ENCODE measurements around the gene CYFIP1.

CYFIP1 gene

GRCh38 chr15:22877607-22878006 lies 102.6 kb downstream of the CYFIP1 start:
- H4K20me1 ChIP-seq (ENCODE audit: insufficient read depth), result no peaks in the 10 kb centered on the region
- no peak overlapping the region for H3K4me3 ChIP-seq (IDR thresholded peaks at IDR 0.05; ENCODE audit: insufficient read depth, low read depth, low read length)
- no peak overlapping the region for H3K27ac ChIP-seq
- no peaks in the 10 kb centered on the region for H3K27me3 ChIP-seq (ENCODE audit: insufficient read depth, low read depth)
- H3K4me2 ChIP-seq, result no peak overlapping the region
- H3K36me3 ChIP-seq (ENCODE audit: insufficient read depth), result no peaks in the 10 kb centered on the region
- TF ChIP-seq CTCF (conservative IDR thresholded peaks at IDR 0.05; ENCODE audit: low read depth, low read length), result no peak
- no peak overlapping the region for H2AFZ ChIP-seq (ENCODE audit: low read depth)
- H3K9ac ChIP-seq, result no peak overlapping the region
- H3K4me1 ChIP-seq (ENCODE audit: low read depth, poor library complexity, severe bottlenecking), result no peaks in the 10 kb centered on the region
- H3K79me2 ChIP-seq (ENCODE audit: insufficient read depth, low read depth), result no peaks in the 10 kb centered on the region

- no peaks in the 10 kb centered on the region for H3K4me1 ChIP-seq (ENCODE audit: low read depth, poor library complexity, severe bottlenecking)
- H3K9ac ChIP-seq, result no peak overlapping the region
- H3K27ac ChIP-seq, result no peak overlapping the region
- H3K36me3 ChIP-seq (ENCODE audit: insufficient read depth), result no peaks in the 10 kb centered on the region
- no peaks in the 10 kb centered on the region for H4K20me1 ChIP-seq (ENCODE audit: insufficient read depth)
- TF ChIP-seq CTCF (conservative IDR thresholded peaks at IDR 0.05; ENCODE audit: low read depth, low read length), result no peak
- no peak overlapping the region for H2AFZ ChIP-seq (ENCODE audit: low read depth)
- H3K27me3 ChIP-seq (ENCODE audit: insufficient read depth, low read depth), result no peaks in the 10 kb centered on the region
- H3K4me3 ChIP-seq (IDR thresholded peaks at IDR 0.05; ENCODE audit: insufficient read depth, low read depth, low read length), result no peak overlapping the region
- no peaks in the 10 kb centered on the region for H3K79me2 ChIP-seq (ENCODE audit: insufficient read depth, low read depth)
- H3K4me2 ChIP-seq, result no peak overlapping the region
These were observed 103.1 kb downstream of the CYFIP1 start for GRCh38 chr15:22877117-22877516.

GRCh38 chr15:22874966-22875365 lies 105.2 kb downstream of the CYFIP1 start:
- H3K27me3 ChIP-seq (ENCODE audit: insufficient read depth, low read depth), result no peaks in the 10 kb centered on the region
- no peak overlapping the region for H3K4me2 ChIP-seq
- H3K9ac ChIP-seq, result no peak overlapping the region
- H3K4me1 ChIP-seq (ENCODE audit: low read depth, poor library complexity, severe bottlenecking), result no peaks in the 10 kb centered on the region
- H3K4me3 ChIP-seq (IDR thresholded peaks at IDR 0.05; ENCODE audit: insufficient read depth, low read depth, low read length), result no peak overlapping the region
- no peak for TF ChIP-seq CTCF (conservative IDR thresholded peaks at IDR 0.05; ENCODE audit: low read depth, low read length)
- no peak overlapping the region for H2AFZ ChIP-seq (ENCODE audit: low read depth)
- no peak overlapping the region for H3K27ac ChIP-seq
- H3K79me2 ChIP-seq (ENCODE audit: insufficient read depth, low read depth), result no peaks in the 10 kb centered on the region
- H4K20me1 ChIP-seq (ENCODE audit: insufficient read depth), result no peaks in the 10 kb centered on the region
- H3K36me3 ChIP-seq (ENCODE audit: insufficient read depth), result no peaks in the 10 kb centered on the region

GRCh38 chr15:22874256-22874655 lies 105.9 kb downstream of the CYFIP1 start:
- no peaks in the 10 kb centered on the region for H3K79me2 ChIP-seq (ENCODE audit: insufficient read depth, low read depth)
- no peaks in the 10 kb centered on the region for H4K20me1 ChIP-seq (ENCODE audit: insufficient read depth)
- no peak for TF ChIP-seq CTCF (conservative IDR thresholded peaks at IDR 0.05; ENCODE audit: low read depth, low read length)
- no peak overlapping the region for H3K4me3 ChIP-seq (IDR thresholded peaks at IDR 0.05; ENCODE audit: insufficient read depth, low read depth, low read length)
- H2AFZ ChIP-seq (ENCODE audit: low read depth), result no peak overlapping the region
- H3K27me3 ChIP-seq (ENCODE audit: insufficient read depth, low read depth), result no peaks in the 10 kb centered on the region
- H3K27ac ChIP-seq, result no peak overlapping the region
- H3K4me2 ChIP-seq, result no peak overlapping the region
- H3K4me1 ChIP-seq (ENCODE audit: low read depth, poor library complexity, severe bottlenecking), result no peaks in the 10 kb centered on the region
- no peaks in the 10 kb centered on the region for H3K36me3 ChIP-seq (ENCODE audit: insufficient read depth)
- H3K9ac ChIP-seq, result no peak overlapping the region

GRCh38 chr15:22873841-22874240 lies 106.3 kb downstream of the CYFIP1 start:
- TF ChIP-seq CTCF (conservative IDR thresholded peaks at IDR 0.05; ENCODE audit: low read depth, low read length), result no peak
- Histone ChIP-seq H3K9ac (no peak overlapping the region), H3K27me3 (ENCODE audit: insufficient read depth, low read depth) (no peaks in the 10 kb centered on the region), H3K36me3 (ENCODE audit: insufficient read depth) (no peaks in the 10 kb centered on the region), H3K27ac (no peak overlapping the region), H3K4me3 (IDR thresholded peaks at IDR 0.05; ENCODE audit: insufficient read depth, low read depth, low read length) (no peak overlapping the region), H3K79me2 (ENCODE audit: insufficient read depth, low read depth) (no peaks in the 10 kb centered on the region), H3K4me2 (no peak overlapping the region), H3K4me1 (ENCODE audit: low read depth, poor library complexity, severe bottlenecking) (no peaks in the 10 kb centered on the region), H4K20me1 (ENCODE audit: insufficient read depth) (no peaks in the 10 kb centered on the region), H2AFZ (ENCODE audit: low read depth) (no peak overlapping the region)

All from KMS-11 (cell line).